Osteocyte (in vitro differentiated cells): ENCODE results near the gene EHMT1. TPM values are rescaled to one million over a fixed set of nuclear protein-coding genes. Genes with fewer than 3 reads are reported as not detected.
"Not testable (repeated sequence)": the region's sequence is repeated elsewhere in the genome, so short reads cannot be mapped to it uniquely, and the experiment has no call there.

Experiments used
- DNase-seq: peaks from one replicate; pipeline ENCODE4 v3.0.0; 2021; ENCODE audit warnings: mixed read lengths; ENCODE audit not compliant: unreplicated experiment; ENCODE audit errors: extremely low spot score
- H3K27ac Mint-ChIP-seq: one replicate; pipeline ENCODE4 v1.8.0; 2021; ENCODE audit warnings: mild to moderate bottlenecking, mixed read lengths; ENCODE audit not compliant: unreplicated experiment
- H3K27me3 Mint-ChIP-seq: one replicate; pipeline ENCODE4 v1.8.0; 2021; ENCODE audit warnings: mixed read lengths; ENCODE audit not compliant: unreplicated experiment
- H3K36me3 Mint-ChIP-seq: one replicate; pipeline ENCODE4 v1.8.0; 2021; ENCODE audit warnings: mixed read lengths; ENCODE audit not compliant: unreplicated experiment
- H3K4me1 Mint-ChIP-seq: one replicate; pipeline ENCODE4 v1.8.0; 2021; ENCODE audit warnings: mixed read lengths; ENCODE audit not compliant: unreplicated experiment
- H3K4me3 Mint-ChIP-seq: one replicate; pipeline ENCODE4 v1.8.0; 2021; ENCODE audit warnings: mild to moderate bottlenecking, moderate library complexity, mixed read lengths; ENCODE audit not compliant: unreplicated experiment
- H3K9me3 Mint-ChIP-seq: one replicate; pipeline ENCODE4 v1.8.0; 2021; ENCODE audit warnings: mixed read lengths; ENCODE audit not compliant: unreplicated experiment
- CTCF ChIP-seq: fragments of 200-600 bp; sonication (generic); IDR thresholded peaks from 2 replicates; pipeline ENCODE4 v1.5.0; 2021; ENCODE audit warnings: antibody characterized with exemption, mild to moderate bottlenecking, moderate library complexity
- total RNA-seq: library from RNA; stranded (reverse); gene quantifications from 2 replicates; pipeline ENCODE4 v1.2.1, GENCODE V29; 2021

The EHMT1 gene
- total RNA-seq, 1 donor from 2014 or later: 88.6 TPM

GRCh38 chr9:137590469-137591383 is 28.1 kb upstream of the EHMT1 start, which contains the start of gene ZMYND19:
ZMYND19 (minus strand) TSS chr9:137590512; CDS start chr9:137590263, 249 bp downstream.
- Mint-ChIP-seq H3K4me3 (peak within 1 kb of the TSS; percentile 98), H3K27me3 (no peaks in the 10 kb centered on the region), H3K36me3 (peaks cover 12% of the 10 kb centered on the region), H3K9me3 (no peaks in the 10 kb centered on the region), H3K27ac (peak within 1 kb of the TSS; percentile 94), H3K4me1 (peaks cover 11% of the 10 kb centered on the region)
- peak; percentile 97 for DNase-seq
- no peak for TF ChIP-seq CTCF

GRCh38 chr9:137592767-137593166 is 26.0 kb upstream of the EHMT1 start:
- no peaks in the 10 kb centered on the region for H3K27me3 Mint-ChIP-seq
- no peak overlapping the region for H3K27ac Mint-ChIP-seq
- H3K4me1 Mint-ChIP-seq: peaks cover 11% of the 10 kb centered on the region
- no peaks in the 10 kb centered on the region for H3K9me3 Mint-ChIP-seq
- no peak for DNase-seq
- peaks cover 4% of the 10 kb centered on the region for H3K36me3 Mint-ChIP-seq
- TF ChIP-seq CTCF: no peak
- H3K4me3 Mint-ChIP-seq: peak overlapping the region; percentile 29

- no peaks in the 10 kb centered on the region for H3K9me3 Mint-ChIP-seq
- H3K4me1 Mint-ChIP-seq: peaks cover 10% of the 10 kb centered on the region
- peak overlapping the region; percentile 29 for H3K4me3 Mint-ChIP-seq
- H3K36me3 Mint-ChIP-seq: no peaks in the 10 kb centered on the region
- no peak for DNase-seq
- TF ChIP-seq CTCF: no peak
- H3K27ac Mint-ChIP-seq: no peak overlapping the region
- H3K27me3 Mint-ChIP-seq: no peaks in the 10 kb centered on the region
Measured at GRCh38 chr9:137593176-137593575, 25.6 kb upstream of the EHMT1 start.

- not testable (repeated sequence) for DNase-seq, H3K36me3 Mint-ChIP-seq, H3K27me3 Mint-ChIP-seq, H3K9me3 Mint-ChIP-seq, H3K4me1 Mint-ChIP-seq, H3K27ac Mint-ChIP-seq, H3K4me3 Mint-ChIP-seq
Measured at GRCh38 chr9:137596577-137596976, 22.2 kb upstream of the EHMT1 start.

GRCh38 chr9:137598943-137599342 is 19.9 kb upstream of the EHMT1 start:
- peaks cover 7% of the 10 kb centered on the region for H3K4me1 Mint-ChIP-seq
- H3K36me3 Mint-ChIP-seq: no peaks in the 10 kb centered on the region
- H3K4me3 Mint-ChIP-seq: no peak overlapping the region
- H3K9me3 Mint-ChIP-seq: no peaks in the 10 kb centered on the region
- no peak for TF ChIP-seq CTCF
- H3K27ac Mint-ChIP-seq: no peak overlapping the region
- DNase-seq: no peak
- no peaks in the 10 kb centered on the region for H3K27me3 Mint-ChIP-seq
